ENCODE data around the gene ZNF629.

The ZNF629 gene

DNA sequence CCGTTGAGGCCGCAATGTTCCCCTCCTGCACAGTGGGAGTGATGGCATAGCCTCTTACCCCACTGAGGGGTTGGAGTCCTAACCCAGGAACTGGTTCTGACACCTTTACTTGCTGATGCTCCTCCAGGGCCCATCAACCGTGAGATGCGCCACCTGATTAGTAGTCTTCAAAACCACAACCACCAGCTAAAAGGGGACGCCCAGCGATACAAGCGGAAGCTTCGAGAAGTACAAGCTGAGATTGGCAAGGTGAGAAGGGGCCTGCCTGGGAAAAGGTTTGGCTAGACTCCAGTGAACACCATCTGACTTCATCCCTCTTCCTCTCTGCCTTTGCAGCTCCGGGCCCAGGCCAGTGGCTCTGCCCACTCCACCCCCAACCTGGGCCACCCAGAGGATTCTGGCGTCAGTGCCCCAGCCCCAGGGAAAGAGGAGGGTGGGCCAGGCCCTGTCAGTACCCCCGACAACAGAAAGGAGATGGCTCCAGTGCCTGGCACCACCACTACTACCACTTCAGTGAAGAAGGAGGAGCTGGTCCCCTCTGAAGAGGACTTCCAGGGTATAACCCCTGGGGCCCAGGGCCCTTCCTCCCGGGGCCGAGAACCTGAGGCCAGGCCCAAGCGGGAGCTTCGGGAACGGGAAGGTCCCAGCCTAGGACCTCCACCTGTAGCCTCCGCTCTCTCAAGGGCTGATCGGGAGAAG, 19.1 kb downstream of the ZNF629 start:
- DNase-seq (ENCODE audit: low read depth in 2 of 3, low spot score in 1 of 3): no peak

- no peak for DNase-seq (ENCODE audit: low read depth in 2 of 3, low spot score in 1 of 3)
Measured at GRCh38 chr16:30766933-30767284, 20.1 kb downstream of the ZNF629 start.

GRCh38 chr16:30766206-30766932, 20.6 kb downstream of the ZNF629 start:
- DNase-seq (ENCODE audit: low read depth in 2 of 3, low spot score in 1 of 3): no peak

- DNase-seq (ENCODE audit: low read depth in 2 of 3, low spot score in 1 of 3): no peak
Measured at GRCh38 chr16:30764816-30765465, 22.1 kb downstream of the ZNF629 start.

DNA sequence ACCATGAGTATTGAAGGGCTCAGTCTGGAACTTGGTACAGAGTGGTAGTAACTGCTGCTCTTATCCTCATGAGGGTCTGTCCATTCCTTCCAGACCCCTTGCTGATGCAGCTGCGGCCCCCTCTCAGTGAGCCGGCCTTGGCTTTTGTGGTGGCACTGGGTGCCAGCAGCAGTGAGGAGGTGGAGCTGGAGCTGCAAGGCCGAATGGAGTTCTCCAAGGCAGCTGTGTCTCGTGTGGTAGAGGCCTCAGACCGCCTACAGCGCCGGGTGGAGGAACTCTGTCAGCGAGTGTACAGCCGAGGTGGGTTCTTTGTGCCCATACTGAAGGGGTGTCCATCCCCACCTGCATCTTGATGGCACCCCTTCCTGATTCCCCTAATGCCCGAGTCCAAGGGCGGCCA, 22.9 kb downstream of the ZNF629 start:
- DNase-seq (ENCODE audit: low read depth in 2 of 3, low spot score in 1 of 3): no peak

- no peak for DNase-seq (ENCODE audit: low read depth in 2 of 3, low spot score in 1 of 3)
Measured at GRCh38 chr16:30762991-30763725, 23.8 kb downstream of the ZNF629 start.

DNA sequence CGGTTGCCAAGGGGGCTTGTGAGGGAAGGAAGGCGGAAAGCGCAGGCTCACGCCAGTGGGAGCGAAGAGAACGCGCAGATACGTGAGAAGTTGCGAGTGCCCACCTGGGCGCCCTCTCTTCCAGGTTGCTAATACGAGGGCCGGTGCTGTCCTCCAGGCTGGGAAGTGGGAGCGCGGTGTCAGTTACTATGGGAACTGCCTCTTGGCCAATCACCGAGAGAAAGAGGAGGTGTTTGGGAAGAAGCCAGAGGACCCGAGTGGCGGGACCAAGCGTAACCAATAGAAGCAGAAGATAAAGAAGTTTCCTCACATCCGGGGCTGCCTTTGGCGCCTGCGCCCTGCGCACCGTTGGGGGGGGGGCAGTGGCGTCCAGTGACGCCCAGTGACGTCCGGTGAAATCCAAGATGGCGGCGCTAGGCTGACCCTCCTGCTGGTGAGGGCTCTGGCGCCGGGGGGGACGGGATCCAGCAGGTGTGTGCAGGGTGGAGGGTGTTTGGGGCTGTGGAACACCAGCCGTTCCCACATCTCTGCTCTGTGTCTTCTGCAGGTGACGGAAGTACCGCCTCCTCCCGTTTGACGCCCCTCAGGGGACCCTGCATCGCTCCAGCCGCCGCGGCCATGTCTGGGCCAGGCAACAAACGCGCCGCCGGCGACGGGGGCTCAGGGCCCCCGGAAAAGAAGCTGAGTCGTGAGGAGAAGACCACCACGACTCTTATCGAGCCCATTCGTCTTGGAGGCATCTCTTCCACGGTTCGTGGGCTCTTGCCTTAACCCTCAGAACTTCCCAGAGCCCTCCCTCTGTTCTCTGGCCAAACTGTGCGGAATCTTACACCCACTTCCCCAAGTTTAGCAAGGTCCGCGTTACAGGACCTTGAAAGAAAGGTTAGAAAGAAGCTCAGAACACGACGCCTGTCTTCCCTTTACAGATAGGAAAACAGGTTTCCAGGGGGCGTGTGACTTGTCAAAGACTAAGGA, 24.8 kb downstream of the ZNF629 start, which contains the start of the genes CFAP119 and RNF40:
Gene CFAP119, minus strand, starts transcription at position 135 of the 975 bp plus-strand sequence. CDS start 314 bp downstream, outside the sequence.
Gene RNF40, plus strand, starts transcription at position 395 of the 975 bp plus-strand sequence. Its CDS starts 224 bp downstream, at position 619.
- peak; percentile 86 to 88 (median 87) for DNase-seq (ENCODE audit: low read depth in 2 of 3, low spot score in 1 of 3)

DNA sequence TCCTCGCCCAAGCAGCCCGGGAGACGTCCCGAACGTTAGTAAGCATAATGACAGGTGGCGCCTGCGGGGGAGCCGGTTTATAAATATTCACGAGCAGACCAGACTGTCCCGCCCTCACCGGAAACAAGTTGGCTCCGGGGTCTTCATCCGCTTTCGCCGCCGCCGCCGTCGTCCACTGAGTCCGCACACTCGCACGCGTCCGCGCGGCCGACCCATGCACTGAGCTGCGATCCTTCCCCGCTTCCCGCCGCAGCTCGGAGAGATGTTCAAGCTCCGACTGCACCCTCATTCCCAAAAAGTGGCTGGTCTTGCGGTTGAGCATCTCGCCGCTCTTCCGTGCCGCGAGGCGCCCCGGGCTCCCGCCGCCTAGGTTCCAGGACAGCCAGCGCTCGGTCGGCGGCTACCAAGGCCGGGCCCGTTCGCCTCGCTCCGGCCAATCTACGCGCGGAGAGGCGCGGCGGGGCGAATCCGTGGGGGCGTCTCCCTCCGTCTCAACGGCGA, 25.5 kb downstream of the ZNF629 start:
- peak in 1 of 3 donors; percentile 28 for DNase-seq (ENCODE audit: low read depth in 2 of 3, low spot score in 1 of 3)

DNA sequence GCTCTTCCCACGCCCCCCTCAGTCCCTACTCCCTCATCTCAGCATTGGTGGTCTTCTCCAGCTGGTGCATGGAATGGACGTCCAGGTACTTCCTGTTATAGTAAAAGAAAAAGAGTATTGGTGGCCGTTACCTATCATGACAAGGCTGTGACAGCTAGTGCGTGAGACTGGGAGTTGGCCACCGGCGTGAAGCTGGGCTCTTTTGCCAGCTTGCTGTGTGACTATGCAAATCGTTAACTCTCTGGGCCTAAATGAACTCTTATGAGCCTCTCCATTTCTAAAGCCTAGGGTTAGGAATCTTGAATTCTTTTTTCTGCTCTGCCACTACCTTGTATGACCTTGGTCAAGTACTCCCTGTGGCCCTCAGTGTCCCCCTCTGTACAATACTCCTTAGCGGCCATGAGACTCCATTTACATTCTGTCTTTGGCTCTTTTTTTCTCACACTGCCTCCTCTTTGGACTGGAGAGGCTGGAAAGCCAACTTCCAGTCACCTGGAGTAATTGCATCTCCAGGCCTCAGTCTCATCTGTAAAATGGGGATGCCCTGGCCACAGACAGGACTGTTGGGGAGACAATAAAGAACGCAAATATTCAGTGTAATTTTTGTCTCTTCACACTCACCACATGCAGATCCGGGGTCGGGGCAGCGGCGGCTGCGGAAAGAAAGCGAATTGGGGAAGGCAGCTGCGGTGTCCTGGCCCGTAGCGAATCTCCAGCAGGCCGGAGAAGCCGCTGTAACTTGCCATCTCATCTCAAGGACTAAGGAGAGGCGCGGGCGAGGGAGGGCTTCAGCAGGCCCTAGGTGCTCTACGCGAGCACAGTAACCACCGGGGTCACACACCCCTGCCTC, 26.2 kb downstream of the ZNF629 start:
- no peak for DNase-seq (ENCODE audit: low read depth in 2 of 3, low spot score in 1 of 3)

GRCh38 chr16:30760001-30760559, 26.9 kb downstream of the ZNF629 start:
- DNase-seq (ENCODE audit: low read depth in 2 of 3, low spot score in 1 of 3): no peak

DNA sequence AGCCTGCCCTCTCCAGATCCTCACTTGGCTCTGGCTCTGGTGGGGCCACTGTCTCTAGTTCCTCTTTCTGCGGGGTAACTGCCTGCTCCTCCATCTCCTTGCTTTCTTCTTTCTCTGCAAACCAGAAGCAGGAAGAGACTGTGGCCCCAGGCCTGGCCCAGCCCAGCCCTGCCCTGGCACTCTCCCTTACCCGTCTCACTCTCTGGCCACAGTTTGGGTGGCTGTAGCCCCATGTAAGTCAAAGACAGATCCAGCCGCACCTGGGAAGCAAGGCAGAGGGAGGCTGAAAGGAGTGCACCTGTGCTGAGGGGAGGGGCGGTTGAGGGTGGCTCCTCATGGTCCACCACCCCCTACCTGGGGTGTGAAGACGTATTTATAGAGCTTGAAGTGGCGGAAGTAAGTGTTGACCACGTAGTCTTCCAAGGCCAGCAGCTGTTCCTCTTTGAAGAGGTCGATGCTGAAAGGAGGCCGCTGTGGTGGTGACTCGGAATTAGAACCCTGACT, 28.0 kb downstream of the ZNF629 start:
- DNase-seq (ENCODE audit: low read depth in 2 of 3, low spot score in 1 of 3): no peak

DNA sequence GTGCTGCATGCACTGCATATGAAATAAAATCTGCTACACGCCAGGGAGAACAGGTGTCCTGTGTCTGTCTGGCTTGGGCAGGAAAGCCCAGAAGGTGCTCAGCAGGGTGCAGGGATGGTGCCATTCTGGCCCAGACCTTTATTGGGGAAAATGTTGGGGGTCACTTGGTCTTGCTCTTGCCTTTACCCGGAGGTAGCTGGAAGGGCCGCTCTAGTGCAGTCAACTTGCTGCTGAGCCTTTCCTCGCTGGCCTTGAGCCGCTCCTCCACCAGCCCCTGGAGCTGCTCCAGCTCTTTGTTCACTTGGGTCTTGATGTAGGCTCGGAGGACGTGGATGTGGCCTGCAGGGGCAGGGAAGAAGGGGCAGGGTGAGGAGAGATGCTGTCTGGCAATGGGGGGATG, 29.7 kb downstream of the ZNF629 start:
- DNase-seq (ENCODE audit: low read depth in 2 of 3, low spot score in 1 of 3): no peak

DNA sequence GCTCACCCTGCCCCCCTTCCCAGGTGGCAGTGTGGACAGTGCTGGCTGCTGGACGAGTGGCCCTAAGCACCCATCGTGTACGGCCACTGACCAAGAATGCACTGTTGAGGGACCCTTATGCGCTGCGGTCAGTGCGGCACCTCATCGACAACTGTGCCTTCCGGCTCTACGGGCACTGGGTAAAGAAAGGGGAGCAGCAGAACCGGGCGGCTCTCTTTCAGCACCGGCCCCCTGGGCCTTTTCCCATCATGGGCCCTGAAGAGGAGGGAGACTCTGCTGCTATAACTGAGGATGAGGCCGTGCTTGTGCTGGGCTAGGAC, 30.3 kb downstream of the ZNF629 start:
- no peak for DNase-seq (ENCODE audit: low read depth in 2 of 3, low spot score in 1 of 3)

DNA sequence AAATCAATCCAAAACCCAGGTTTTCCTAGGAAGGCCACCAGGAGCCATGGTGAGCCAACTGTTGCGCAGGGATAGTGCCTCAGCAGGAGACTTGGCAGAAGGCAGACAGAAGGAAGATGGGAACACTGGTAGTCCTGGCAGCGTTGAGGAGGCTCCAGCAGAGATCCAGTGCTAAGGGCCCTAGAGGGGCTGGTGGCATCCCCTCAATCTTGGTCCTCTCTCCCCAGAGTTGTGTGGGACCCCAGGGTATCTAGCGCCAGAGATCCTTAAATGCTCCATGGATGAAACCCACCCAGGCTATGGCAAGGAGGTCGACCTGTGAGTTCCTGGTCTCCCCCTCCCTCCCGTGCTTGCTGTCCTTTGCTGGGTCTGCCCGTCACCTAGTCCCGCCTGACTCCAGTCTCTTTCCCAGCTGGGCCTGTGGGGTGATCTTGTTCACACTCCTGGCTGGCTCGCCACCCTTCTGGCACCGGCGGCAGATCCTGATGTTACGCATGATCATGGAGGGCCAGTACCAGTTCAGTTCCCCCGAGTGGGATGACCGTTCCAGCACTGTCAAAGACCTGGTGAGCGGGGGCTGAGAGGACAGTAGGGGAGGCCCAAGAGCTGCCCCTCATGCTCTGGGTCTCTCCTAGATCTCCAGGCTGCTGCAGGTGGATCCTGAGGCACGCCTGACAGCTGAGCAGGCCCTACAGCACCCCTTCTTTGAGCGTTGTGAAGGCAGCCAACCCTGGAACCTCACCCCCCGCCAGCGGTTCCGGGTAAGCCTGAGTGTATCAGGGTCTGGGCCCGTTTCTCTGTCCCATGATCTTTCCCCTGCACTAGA, 30.8 kb downstream of the ZNF629 start:
- DNase-seq (ENCODE audit: low read depth in 2 of 3, low spot score in 1 of 3): no peak

- no peak for DNase-seq (ENCODE audit: low read depth in 2 of 3, low spot score in 1 of 3)
Measured at GRCh38 chr16:30753596-30753995, 33.4 kb downstream of the ZNF629 start.

- no peak for DNase-seq (ENCODE audit: low read depth in 2 of 3, low spot score in 1 of 3)
Measured at GRCh38 chr16:30750876-30751465, 36.0 kb downstream of the ZNF629 start.

GRCh38 chr16:30750201-30750600, 36.8 kb downstream of the ZNF629 start:
- no peak for DNase-seq (ENCODE audit: low read depth in 2 of 3, low spot score in 1 of 3)
